Measurements from ENCODE around the gene COG7.

Gene COG7

DNA sequence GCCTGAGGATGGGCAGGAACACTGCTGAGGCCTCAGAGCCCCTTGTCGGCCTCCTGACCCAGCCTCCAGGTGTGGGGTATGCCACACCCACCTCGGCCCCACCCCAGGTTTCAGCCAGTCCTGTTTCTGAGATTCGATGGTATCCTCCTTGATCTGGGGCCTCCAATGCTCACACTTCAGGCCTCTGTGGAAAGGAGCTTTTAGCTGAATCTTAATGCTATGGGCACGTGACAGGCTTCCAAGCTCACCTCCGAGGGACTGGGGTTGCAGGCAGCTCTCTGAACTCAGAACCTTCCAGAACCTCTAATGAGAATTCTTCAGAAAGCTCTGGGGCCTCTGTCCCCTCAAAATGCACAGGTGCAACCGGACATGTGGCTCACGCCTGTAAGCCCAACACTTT, 96.0 kb downstream of the COG7 start:
- Histone ChIP-seq H3K36me3 (ENCODE audit: control insufficient read depth, low read length) (no peaks in the 10 kb centered on the region), H3K79me2 (ENCODE audit: control insufficient read depth, low read length) (no peaks in the 10 kb centered on the region), H3F3A (ENCODE audit: control insufficient read depth, insufficient read depth) (no peaks in the 10 kb centered on the region), H3K4me2 (ENCODE audit: low read length) (no peak overlapping the region), H3K4me1 (ENCODE audit: control insufficient read depth, low read length) (no peaks in the 10 kb centered on the region), H3K4me3 (ENCODE audit: low read length) (no peak overlapping the region), H3K27me3 (ENCODE audit: control insufficient read depth, low read length) (no peaks in the 10 kb centered on the region), H3K27ac (ENCODE audit: low read depth, low read length) (no peak overlapping the region), H3K9me3 (ENCODE audit: control insufficient read depth, insufficient read depth, low read length) (no peaks in the 10 kb centered on the region), H4K20me1 (ENCODE audit: control insufficient read depth, insufficient read depth, low read depth, low read length) (no peaks in the 10 kb centered on the region), H3K9me2 (replicated peaks; ENCODE audit: control insufficient read depth, low read length) (no peaks in the 10 kb centered on the region)
- TF ChIP-seq EZH2phosphoT487 (IDR thresholded peaks at IDR 0.05; ENCODE audit: borderline replicate concordance, low read length): no peak
- TF ChIP-seq, protein P1, sequence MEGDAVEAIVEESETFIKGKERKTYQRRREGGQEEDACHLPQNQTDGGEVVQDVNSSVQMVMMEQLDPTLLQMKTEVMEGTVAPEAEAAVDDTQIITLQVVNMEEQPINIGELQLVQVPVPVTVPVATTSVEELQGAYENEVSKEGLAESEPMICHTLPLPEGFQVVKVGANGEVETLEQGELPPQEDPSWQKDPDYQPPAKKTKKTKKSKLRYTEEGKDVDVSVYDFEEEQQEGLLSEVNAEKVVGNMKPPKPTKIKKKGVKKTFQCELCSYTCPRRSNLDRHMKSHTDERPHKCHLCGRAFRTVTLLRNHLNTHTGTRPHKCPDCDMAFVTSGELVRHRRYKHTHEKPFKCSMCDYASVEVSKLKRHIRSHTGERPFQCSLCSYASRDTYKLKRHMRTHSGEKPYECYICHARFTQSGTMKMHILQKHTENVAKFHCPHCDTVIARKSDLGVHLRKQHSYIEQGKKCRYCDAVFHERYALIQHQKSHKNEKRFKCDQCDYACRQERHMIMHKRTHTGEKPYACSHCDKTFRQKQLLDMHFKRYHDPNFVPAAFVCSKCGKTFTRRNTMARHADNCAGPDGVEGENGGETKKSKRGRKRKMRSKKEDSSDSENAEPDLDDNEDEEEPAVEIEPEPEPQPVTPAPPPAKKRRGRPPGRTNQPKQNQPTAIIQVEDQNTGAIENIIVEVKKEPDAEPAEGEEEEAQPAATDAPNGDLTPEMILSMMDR (IDR thresholded peaks at IDR 0.05; ENCODE audit: low read depth, low read length, poor library complexity, severe bottlenecking): no peak

DNA sequence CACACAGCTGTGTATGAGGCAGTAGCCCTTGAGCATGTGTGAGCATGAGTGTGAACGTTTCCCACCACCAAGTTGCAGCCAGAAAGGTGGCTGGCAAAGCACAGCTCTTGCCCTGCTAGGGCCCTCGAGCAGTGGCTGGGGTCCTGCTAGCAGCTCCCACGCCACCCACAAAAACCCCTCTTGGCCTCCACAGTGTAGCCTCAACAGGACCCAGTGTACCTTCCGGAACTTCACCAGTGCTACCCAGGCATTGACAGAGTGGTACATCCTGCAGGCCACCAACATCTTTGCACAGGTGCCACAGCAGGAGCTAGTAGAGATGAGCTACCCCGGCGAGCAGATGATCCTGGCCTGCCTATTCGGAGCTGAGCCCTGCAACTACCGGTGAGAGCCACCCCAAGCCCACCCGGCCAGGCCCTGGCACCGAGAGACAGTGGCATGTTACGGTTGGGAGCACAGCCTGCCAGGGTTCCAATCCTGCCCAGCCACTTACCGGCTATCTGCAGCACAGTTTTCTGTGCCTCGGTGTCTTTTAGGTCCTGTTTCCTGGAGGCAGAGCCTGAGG, 97.8 kb downstream of the COG7 start:
- H3K27ac ChIP-seq (ENCODE audit: low read depth, low read length): no peak overlapping the region
- H3K36me3 ChIP-seq (ENCODE audit: control insufficient read depth, low read length): no peaks in the 10 kb centered on the region
- H3F3A ChIP-seq (ENCODE audit: control insufficient read depth, insufficient read depth): no peaks in the 10 kb centered on the region
- no peaks in the 10 kb centered on the region for H3K9me2 ChIP-seq (replicated peaks; ENCODE audit: control insufficient read depth, low read length)
- TF ChIP-seq, protein P1 (IDR thresholded peaks at IDR 0.05; ENCODE audit: low read depth, low read length, poor library complexity, severe bottlenecking): no peak
- TF ChIP-seq EZH2phosphoT487 (IDR thresholded peaks at IDR 0.05; ENCODE audit: borderline replicate concordance, low read length): no peak
- no peaks in the 10 kb centered on the region for H4K20me1 ChIP-seq (ENCODE audit: control insufficient read depth, insufficient read depth, low read depth, low read length)
- no peaks in the 10 kb centered on the region for H3K9me3 ChIP-seq (ENCODE audit: control insufficient read depth, insufficient read depth, low read length)
- H3K4me3 ChIP-seq (ENCODE audit: low read length): no peak overlapping the region
- peaks cover under 1% of the 10 kb centered on the region; the same call in 1 of the 2 replicates for H3K27me3 ChIP-seq (ENCODE audit: control insufficient read depth, low read length)
- H3K4me1 ChIP-seq (ENCODE audit: control insufficient read depth, low read length): no peaks in the 10 kb centered on the region
- H3K4me2 ChIP-seq (ENCODE audit: low read length): no peak overlapping the region
- H3K79me2 ChIP-seq (ENCODE audit: control insufficient read depth, low read length): no peaks in the 10 kb centered on the region

DNA sequence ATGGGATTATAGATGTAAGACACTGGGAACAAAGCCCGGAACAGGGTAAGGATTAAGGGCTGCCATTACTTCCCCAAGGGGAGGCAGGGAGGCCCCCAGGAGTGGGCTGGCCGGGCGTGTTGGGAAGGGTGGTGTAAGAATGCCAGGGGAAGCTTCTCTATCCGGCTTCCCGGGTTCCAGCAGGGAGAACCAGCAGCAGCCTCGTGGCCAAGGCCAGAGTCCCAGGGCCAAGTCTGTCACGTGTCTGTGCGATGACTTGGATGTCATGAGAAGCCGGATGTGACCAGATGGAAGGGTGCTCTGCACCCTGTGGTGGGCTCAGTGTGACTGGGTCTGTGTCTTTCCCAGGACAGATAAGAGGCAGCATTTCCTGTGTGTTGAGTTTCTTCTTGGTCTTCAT, 98.7 kb downstream of the COG7 start:
- Histone ChIP-seq H3K27ac (ENCODE audit: low read depth, low read length) (no peak overlapping the region), H3K27me3 (ENCODE audit: control insufficient read depth, low read length) (peaks cover 3% of the 10 kb centered on the region; the same call in 1 of the 2 replicates), H3K4me1 (ENCODE audit: control insufficient read depth, low read length) (no peaks in the 10 kb centered on the region), H4K20me1 (ENCODE audit: control insufficient read depth, insufficient read depth, low read depth, low read length) (no peaks in the 10 kb centered on the region), H3K9me2 (replicated peaks; ENCODE audit: control insufficient read depth, low read length) (no peaks in the 10 kb centered on the region), H3K4me3 (ENCODE audit: low read length) (no peak overlapping the region), H3K4me2 (ENCODE audit: low read length) (no peak overlapping the region), H3K36me3 (ENCODE audit: control insufficient read depth, low read length) (no peaks in the 10 kb centered on the region), H3K9me3 (ENCODE audit: control insufficient read depth, insufficient read depth, low read length) (no peaks in the 10 kb centered on the region), H3F3A (ENCODE audit: control insufficient read depth, insufficient read depth) (no peaks in the 10 kb centered on the region), H3K79me2 (ENCODE audit: control insufficient read depth, low read length) (no peaks in the 10 kb centered on the region)
- TF ChIP-seq EZH2phosphoT487 (IDR thresholded peaks at IDR 0.05; ENCODE audit: borderline replicate concordance, low read length): no peak
- TF ChIP-seq, protein P1 (IDR thresholded peaks at IDR 0.05; ENCODE audit: low read depth, low read length, poor library complexity, severe bottlenecking): no peak

Measured in DOHH2 (cell line).